GM12878 (cell line): Measurements from ENCODE around the gene SRGAP2C.
"Not testable (repeated sequence)": the region's sequence is repeated elsewhere in the genome, so short reads cannot be mapped to it uniquely, and the experiment has no call there.

Experiments used
- CBX5 ChIP-seq: sonication (generic); IDR thresholded peaks from 2 replicates; pipeline ENCODE4 v1.6.1; 2016; ENCODE audit warnings: low read depth, moderate library complexity, mild to moderate bottlenecking, inconsistent platforms
- EP300 ChIP-seq, 2 experiments: fragments of 150-350 bp in 1 of 2; IDR thresholded peaks; 2 replicates each; pipeline ENCODE4 v1.6.1; 2011 to 2012; ENCODE audit warnings: low read depth in 2 of 2, low read length in 2 of 2, borderline replicate concordance in 1 of 2, improper control_type of control experiment in 1 of 2, inconsistent platforms in 1 of 2; ENCODE audit not compliant: control insufficient read depth in 1 of 2
- JUND ChIP-seq: IDR thresholded peaks from 2 replicates; pipeline ENCODE4 v1.6.1; 2012; ENCODE audit warnings: low read depth, mild to moderate bottlenecking, low read length, improper control_type of control experiment, moderate library complexity
- KDM1A ChIP-seq: fragments of 200-600 bp; sonication (generic); IDR thresholded peaks from 2 replicates; pipeline ENCODE4 v1.6.1; 2016; ENCODE audit warnings: borderline replicate concordance
- MAX ChIP-seq: IDR thresholded peaks from 2 replicates; pipeline ENCODE4 v1.6.1; 2012; ENCODE audit warnings: low read depth, low read length, improper control_type of control experiment
- POLR2AphosphoS5 ChIP-seq: IDR thresholded peaks from 2 replicates; pipeline ENCODE4 v1.6.1; 2011; ENCODE audit warnings: mild to moderate bottlenecking, low read length, inconsistent platforms
- SIN3A ChIP-seq: IDR thresholded peaks from 2 replicates; pipeline ENCODE4 v1.6.1; 2012; ENCODE audit warnings: low read depth, low read length, improper control_type of control experiment
- SIX5 ChIP-seq: IDR thresholded peaks from 2 replicates; pipeline ENCODE4 v1.6.1; 2011; ENCODE audit warnings: mild to moderate bottlenecking, low read depth, low read length, moderate library complexity; ENCODE audit not compliant: severe bottlenecking
- SRF ChIP-seq, 2 experiments: IDR thresholded peaks; 2 replicates each; pipeline ENCODE4 v1.6.1; 2011; ENCODE audit warnings: low read depth in 2 of 2, low read length in 2 of 2, mild to moderate bottlenecking in 1 of 2, moderate library complexity in 1 of 2
- ZBED1 ChIP-seq: IDR thresholded peaks from 2 replicates; pipeline ENCODE4 v1.6.1; 2016; ENCODE audit warnings: borderline replicate concordance
- TF ChIP-seq, protein P1 (sequence below), 3 experiments: IDR thresholded peaks in 2 of 3; conservative IDR thresholded peaks in 1 of 3; 2 replicates each; pipeline ENCODE4 v1.5.1; 2011; ENCODE audit warnings: low read depth in 3 of 3, low read length in 3 of 3, mild to moderate bottlenecking in 3 of 3, control low read depth in 2 of 3, moderate library complexity in 2 of 3, inconsistent platforms in 1 of 3, mixed read lengths in 1 of 3; ENCODE audit not compliant: control insufficient read depth in 2 of 3, insufficient read depth in 1 of 3; ENCODE audit errors: extremely low read depth in 1 of 3

DNA sequence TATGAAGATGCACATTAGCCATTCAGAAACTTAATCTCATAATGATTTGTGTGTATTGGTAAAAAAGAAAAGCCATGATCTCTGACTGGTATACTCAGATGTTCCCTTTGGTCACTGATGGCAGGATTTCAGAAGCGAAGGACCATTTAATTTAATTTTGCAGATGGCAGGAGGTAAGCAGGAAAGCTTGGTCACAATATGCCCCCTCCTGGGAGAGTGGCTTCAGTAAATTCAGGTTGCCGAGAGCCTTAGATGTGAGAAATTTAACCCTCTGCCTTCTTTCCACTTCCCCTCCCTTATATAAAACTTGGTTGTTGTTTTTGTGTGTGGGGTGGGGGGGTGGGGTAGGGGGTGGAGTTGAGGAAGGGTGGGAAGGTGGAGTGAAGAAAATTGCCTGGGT is 72.9 kb downstream of the SRGAP2C start:
- not testable (repeated sequence) for TF ChIP-seq SRF (IDR thresholded peaks at IDR 0.05; ENCODE audit: low read depth in 2 of 2, low read length in 2 of 2); CBX5; KDM1A; MAX; SIX5; JUND; EP300 (IDR thresholded peaks at IDR 0.05; ENCODE audit: borderline replicate concordance in 1 of 2, control insufficient read depth in 1 of 2, low read depth in 2 of 2, low read length in 2 of 2); ZBED1; SIN3A; POLR2AphosphoS5
- TF ChIP-seq, protein P1, sequence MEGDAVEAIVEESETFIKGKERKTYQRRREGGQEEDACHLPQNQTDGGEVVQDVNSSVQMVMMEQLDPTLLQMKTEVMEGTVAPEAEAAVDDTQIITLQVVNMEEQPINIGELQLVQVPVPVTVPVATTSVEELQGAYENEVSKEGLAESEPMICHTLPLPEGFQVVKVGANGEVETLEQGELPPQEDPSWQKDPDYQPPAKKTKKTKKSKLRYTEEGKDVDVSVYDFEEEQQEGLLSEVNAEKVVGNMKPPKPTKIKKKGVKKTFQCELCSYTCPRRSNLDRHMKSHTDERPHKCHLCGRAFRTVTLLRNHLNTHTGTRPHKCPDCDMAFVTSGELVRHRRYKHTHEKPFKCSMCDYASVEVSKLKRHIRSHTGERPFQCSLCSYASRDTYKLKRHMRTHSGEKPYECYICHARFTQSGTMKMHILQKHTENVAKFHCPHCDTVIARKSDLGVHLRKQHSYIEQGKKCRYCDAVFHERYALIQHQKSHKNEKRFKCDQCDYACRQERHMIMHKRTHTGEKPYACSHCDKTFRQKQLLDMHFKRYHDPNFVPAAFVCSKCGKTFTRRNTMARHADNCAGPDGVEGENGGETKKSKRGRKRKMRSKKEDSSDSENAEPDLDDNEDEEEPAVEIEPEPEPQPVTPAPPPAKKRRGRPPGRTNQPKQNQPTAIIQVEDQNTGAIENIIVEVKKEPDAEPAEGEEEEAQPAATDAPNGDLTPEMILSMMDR (IDR thresholded peaks at IDR 0.05 in 2 of 3, conservative IDR thresholded peaks at IDR 0.05 in 1 of 3; ENCODE audit: control insufficient read depth in 2 of 3, extremely low read depth in 1 of 3, insufficient read depth in 1 of 3, low read depth in 3 of 3, low read length in 3 of 3): not testable (repeated sequence)
